AG10803 (cell line): Measurements from ENCODE around the gene CFAP53.

ENCODE experiments used
- DNase-seq: peaks from one replicate; pipeline ENCODE4 v3.0.0; 2010; ENCODE audit warnings: low read depth
- H3K4me3 ChIP-seq: 2 replicates; pipeline ENCODE4 v1.5.1; 2011; ENCODE audit warnings: mild to moderate bottlenecking, low read length, control low read depth
- TF ChIP-seq, protein P1 (sequence below): conservative IDR thresholded peaks from 2 replicates; pipeline ENCODE4 v1.5.1; 2011; ENCODE audit warnings: mild to moderate bottlenecking, low read length, control low read depth, inconsistent platforms

Gene CFAP53

GRCh38 chr18:50266248-50266704, at the start of gene CFAP53:
Gene CFAP53 (minus strand): TSS chr18:50266495. CDS start chr18:50266404, 91 bp downstream.
- TF ChIP-seq, protein P1, sequence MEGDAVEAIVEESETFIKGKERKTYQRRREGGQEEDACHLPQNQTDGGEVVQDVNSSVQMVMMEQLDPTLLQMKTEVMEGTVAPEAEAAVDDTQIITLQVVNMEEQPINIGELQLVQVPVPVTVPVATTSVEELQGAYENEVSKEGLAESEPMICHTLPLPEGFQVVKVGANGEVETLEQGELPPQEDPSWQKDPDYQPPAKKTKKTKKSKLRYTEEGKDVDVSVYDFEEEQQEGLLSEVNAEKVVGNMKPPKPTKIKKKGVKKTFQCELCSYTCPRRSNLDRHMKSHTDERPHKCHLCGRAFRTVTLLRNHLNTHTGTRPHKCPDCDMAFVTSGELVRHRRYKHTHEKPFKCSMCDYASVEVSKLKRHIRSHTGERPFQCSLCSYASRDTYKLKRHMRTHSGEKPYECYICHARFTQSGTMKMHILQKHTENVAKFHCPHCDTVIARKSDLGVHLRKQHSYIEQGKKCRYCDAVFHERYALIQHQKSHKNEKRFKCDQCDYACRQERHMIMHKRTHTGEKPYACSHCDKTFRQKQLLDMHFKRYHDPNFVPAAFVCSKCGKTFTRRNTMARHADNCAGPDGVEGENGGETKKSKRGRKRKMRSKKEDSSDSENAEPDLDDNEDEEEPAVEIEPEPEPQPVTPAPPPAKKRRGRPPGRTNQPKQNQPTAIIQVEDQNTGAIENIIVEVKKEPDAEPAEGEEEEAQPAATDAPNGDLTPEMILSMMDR = no peak

GRCh38 chr18:50315100-50315871, 49.0 kb upstream of the CFAP53 start:
- DNase-seq = no peak
- TF ChIP-seq, protein P1 = no peak
- no peak overlapping the region for H3K4me3 ChIP-seq

More at GRCh38 chr18:50266248-50266704, at the start of gene CFAP53:
- peak; percentile 87 for DNase-seq
- H3K4me3 ChIP-seq = peak within 1 kb of the TSS; percentile 93

DNA sequence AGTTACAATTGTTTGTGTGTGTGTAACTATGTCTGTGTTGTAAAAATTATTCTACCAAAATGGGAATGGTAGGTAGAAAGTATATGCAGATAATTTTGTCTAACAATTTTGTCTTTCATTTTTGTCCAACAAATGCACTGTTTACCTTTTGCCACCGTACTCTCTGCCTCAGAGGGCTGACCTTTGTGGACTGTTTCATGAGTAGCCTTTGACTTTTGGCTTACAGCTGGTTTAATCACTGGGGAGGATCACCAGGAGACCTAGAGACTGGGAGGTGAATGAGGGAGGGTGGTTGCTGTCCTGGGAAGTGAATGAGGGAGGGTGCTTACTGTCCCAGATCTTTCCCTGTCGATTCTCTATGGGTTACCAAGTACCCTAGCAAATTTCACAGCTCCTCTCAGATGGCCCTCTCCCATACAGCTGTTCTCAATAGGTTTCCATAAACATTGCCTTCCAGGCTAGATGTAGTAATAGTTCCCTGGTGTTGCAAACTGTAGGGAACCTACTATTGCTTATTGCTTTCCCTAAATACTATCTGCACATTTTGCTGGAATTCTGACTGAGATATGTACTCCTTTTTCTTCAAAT, 47.7 kb upstream of the CFAP53 start:
- no peak overlapping the region for H3K4me3 ChIP-seq
- DNase-seq = no peak
- TF ChIP-seq, protein P1 = no peak

GRCh38 chr18:50313031-50313607, 46.8 kb upstream of the CFAP53 start:
- H3K4me3 ChIP-seq = no peak overlapping the region
- no peak for DNase-seq
- TF ChIP-seq, protein P1 = no peak

GRCh38 chr18:50312296-50313030, 46.2 kb upstream of the CFAP53 start:
- TF ChIP-seq, protein P1 = no peak
- no peak for DNase-seq
- H3K4me3 ChIP-seq = no peak overlapping the region

DNA sequence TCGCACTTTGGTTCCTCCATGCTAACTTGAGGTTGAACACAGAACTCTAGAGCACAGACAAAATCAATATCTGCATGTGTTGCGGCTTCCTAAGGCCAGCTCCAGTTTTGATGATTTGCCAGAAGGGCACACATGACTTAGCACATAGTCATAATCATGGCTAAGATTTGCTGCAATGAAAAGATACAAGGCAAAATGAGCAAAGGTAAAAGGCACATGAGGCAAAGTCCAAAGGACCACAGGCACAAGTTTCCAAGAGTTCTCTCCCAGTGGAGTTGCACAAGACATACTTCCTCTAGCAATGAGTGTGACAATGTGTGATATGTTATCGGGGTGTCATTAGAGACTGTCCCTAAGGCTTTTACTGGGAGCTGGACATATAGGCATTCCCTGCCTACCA, 45.4 kb upstream of the CFAP53 start:
- DNase-seq = no peak
- no peak overlapping the region for H3K4me3 ChIP-seq
- TF ChIP-seq, protein P1 = no peak
